GM18951 (cell line): ENCODE data around the gene ZFC3H1.
A peak's percentile ranks its signal among the peaks of the same experiment; 100 is the strongest.
"Not testable (repeated sequence)": the region's sequence is repeated elsewhere in the genome, so short reads cannot be mapped to it uniquely, and the experiment has no call there.

Experiments
- POLR2A ChIP-seq: IDR thresholded peaks from 4 replicates; pipeline ENCODE4 v1.6.1; 2011; ENCODE audit warnings: mild to moderate bottlenecking; ENCODE audit not compliant: insufficient read length, insufficient read depth; ENCODE audit errors: extremely low read depth
- in situ Hi-C: fragments of 300-500 bp; cut with MboI; formaldehyde crosslinking; loops from one replicate; pipeline ENCODE4 v1.12.0; 2022; ENCODE audit warnings: low sequenced_read_pairs, mixed read lengths, inconsistent platforms; ENCODE audit not compliant: unreplicated experiment

The ZFC3H1 gene

DNA sequence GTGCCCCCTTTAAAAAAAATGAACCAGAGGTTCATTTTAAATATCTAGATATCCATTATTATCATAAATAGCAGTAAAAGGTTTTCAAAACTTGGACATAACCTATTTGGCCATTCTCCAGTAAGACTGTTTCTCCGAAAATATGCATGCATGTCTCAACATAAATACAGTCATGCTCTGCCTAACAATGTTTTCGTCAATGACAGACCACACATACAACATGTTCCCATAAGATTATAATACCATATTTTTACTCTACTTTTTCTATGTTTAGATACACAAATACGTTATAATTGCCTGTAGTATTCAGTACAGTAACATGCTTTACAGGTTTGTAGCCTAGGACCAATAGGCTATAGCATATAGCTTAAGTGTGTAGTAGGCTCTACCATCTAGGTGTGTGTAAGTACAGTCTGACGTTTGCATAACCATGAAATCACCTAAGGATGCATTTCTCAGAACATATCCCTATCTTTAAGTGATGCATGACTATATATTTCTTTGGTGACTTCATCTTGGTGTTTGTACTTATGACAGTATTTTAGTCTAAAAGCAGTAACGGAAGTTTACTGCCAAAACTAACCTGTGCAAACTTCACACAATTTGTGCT is 25.4 kb upstream of the ZFC3H1 start:
- TF ChIP-seq POLR2A, result no peak
- in situ Hi-C loops, result no loop called here

DNA sequence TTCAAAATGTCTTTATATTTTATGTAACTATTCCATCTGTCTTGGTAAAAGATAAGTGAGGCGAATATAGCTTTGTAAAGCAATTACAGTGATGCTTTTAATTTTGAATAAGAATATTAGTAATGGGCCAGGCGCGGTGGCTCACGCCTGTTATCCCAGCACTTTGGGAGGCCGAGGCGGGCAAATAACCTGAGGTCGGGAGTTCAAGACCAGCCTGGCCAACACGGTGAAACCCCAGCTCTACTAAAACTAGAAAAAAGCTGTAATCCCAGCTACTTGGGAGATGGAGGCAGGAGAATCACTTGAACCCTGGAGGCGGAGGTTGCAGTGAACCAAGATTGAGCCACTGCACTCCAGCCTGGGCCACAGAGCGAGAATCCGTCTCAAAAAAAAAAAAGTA is 23.5 kb upstream of the ZFC3H1 start:
- in situ Hi-C loops, result not testable (repeated sequence)

DNA sequence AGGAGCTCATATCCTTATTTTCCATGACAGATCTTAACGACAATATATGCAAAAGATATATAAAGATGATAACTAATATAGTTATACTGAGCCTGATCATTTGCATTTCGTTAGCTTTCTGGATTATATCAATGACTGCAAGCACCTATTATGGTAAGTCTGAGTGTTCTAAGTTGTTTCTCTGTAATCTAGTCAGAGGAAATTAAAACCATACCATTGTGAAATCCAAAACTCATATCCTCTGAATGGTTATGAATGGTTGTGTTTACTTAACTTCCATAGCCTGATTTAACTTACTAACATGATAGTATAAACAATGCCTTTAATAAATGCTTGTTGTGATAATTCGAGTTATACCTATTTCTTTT is 23.0 kb upstream of the ZFC3H1 start:
- TF ChIP-seq POLR2A, result no peak
- in situ Hi-C loops, result no loop called here

DNA sequence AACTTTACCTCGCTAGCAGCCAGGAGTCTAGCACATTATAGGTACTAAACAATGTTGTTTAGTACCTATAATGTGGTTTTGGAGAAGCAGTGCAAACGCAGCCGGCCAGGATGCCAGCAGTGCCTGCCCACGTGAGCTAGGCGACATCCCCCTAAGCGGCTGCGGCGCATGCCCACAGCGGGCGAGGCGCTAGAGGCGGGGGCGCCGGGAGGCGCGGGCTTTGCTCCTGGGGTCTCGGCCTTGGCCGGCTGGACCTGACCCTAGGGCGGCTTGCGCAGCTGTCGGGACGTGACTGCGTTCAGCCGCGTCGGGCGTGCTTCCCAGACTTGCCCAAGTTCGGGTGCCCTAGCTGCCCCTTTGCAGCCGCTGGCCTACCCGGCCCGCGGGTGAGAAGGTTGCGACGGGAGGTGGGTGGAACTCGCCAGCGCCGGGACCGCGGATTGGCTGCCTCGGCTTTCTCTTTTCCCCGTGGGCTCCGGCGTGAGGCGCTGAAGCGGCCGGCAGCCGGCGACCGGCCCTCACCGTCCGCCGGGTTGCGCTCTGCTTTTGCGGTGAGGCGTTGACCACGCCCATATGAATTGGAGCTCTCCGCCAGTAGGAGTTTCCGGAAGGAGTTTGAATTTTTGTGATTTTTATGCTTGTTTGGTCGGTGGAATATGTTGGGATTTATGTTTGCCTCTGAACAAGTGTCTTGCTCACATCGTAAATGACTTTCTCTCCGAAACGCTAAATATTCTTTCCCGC is 22.4 kb upstream of the ZFC3H1 start, which contains the start of gene TMEM19:
Gene TMEM19, plus strand, starts transcription at position 169 of the 744 bp plus-strand sequence. CDS start 599 bp downstream, outside the sequence.
- in situ Hi-C loops, result no loop called here
- peak; percentile 89 for TF ChIP-seq POLR2A

DNA sequence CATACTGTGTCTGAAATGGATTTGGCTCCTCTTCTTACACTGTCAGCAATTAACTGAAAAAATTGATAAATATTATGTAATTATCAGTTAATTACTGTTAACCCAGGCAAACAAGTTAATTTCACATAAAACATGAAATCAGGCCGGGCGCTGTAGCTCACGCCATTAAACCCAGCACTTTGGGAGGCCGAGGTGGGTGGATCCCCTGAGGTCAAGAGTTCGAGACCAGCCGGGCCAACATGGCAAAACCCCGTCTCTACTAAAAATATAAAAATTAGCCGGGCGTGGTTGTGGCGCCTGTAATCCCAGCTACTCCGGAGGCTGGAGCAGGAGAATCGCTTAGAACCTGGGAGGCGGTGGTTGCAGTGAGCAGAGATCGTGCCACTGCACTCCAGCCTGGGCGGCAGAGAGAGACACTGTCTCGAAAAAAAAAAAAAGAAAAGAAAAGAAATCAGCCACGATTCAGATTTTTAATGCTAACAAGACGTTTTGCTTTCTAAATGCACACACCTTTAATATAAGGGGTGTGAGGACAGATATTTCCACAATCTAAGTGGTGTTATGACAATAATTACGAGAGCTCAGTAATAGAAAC is 21.8 kb upstream of the ZFC3H1 start:
- in situ Hi-C loops, result no loop called here
- no peak for TF ChIP-seq POLR2A

DNA sequence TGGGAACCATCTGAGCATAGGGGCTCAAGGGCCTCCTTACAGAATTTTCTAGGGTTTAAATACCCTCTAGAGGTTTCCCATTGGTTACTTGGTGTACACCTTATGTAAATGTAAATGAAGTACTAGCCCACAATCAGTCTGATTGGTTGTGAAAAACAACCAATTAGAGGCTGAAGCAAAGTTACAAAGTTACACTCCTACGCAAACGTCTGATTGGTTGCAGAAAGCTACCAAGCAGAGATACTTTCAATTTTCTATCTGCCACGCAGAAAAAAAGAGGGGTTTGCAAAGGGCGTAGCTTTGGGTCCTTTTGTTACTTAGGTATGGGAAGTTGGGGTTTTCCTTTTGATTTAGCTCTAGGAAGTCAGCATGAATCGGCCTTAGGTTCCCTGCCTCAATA is 20.4 kb upstream of the ZFC3H1 start:
- in situ Hi-C loops, result no loop called here
- TF ChIP-seq POLR2A, result no peak

DNA sequence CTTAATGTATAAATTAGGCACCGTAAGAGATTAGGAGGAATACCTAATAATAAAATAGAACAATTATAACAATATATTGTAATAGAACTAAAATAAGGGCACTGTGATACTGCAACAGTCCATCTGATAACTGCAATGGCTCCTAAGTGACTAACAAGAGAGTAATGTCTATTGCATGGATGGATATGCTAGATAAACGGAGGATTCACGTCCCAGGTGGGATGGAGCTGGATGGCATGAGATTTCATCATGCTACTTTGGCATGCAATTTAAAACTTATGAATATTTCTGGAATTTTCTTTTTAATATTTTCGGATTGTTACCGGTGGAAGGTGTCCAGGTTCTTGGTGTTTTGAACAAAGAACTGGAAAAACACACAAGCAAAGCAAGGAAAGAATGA is 20.0 kb upstream of the ZFC3H1 start:
- in situ Hi-C loops, result no loop called here
- no peak for TF ChIP-seq POLR2A

DNA sequence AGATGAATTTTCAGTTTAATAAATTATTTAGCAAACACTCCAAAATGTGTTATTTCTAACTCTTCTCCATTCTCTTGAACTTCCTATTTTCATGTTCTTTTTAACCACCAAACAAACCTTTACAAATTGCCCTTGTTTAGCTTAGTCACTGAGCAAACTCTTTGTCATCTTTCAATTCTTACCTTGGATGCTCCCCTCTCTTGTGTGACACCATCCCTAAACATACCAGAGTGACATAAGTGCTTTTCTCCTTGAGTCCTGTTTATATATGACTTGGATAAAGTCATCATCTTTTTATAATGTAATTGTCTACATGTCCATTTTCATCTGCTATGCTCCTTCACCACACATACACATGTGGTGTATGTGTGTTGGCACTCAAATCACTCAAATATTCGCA is 18.8 kb upstream of the ZFC3H1 start:
- in situ Hi-C loops, result no loop called here
- no peak for TF ChIP-seq POLR2A

DNA sequence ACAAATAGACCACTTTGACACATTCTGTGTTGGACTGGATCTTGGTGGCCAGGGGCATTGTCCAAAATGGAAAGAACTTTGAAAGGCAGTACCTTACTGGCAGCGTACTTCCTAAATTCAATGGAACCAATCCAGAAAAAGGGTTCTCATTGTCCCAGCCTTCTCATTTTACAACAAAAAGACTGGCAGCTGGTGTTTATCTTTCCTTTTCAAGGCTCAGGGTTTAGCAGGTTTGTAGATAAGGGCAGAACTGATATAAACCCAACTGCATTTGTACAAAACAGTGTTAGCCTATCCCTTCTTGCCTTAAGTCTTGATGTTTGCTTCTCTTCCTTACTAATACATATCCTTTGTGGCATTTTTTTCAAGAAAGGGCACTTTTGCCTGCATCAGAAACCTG is 8.2 kb upstream of the ZFC3H1 start:
- no peak for TF ChIP-seq POLR2A
- in situ Hi-C loops, result no loop called here

DNA sequence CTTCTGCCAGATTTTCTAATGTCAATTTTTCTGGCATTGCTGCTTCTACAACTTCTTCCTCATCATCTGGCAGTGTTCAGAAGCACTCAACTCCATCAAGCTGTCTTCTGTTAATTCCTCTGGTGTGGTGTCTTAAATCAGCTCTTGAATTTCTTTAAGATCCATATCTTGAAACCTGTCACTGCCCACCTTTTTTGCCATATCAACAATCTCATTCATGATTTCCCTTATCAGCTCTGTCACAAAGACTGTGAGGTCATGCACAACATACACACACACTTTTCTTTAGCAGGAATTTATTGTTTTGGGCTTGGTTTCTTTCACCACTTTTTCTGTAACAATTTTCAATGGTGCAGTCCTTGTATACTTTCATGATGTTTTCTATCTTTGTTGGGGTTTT is 7.7 kb upstream of the ZFC3H1 start:
- TF ChIP-seq POLR2A, result no peak
- in situ Hi-C loops, result no loop called here

DNA sequence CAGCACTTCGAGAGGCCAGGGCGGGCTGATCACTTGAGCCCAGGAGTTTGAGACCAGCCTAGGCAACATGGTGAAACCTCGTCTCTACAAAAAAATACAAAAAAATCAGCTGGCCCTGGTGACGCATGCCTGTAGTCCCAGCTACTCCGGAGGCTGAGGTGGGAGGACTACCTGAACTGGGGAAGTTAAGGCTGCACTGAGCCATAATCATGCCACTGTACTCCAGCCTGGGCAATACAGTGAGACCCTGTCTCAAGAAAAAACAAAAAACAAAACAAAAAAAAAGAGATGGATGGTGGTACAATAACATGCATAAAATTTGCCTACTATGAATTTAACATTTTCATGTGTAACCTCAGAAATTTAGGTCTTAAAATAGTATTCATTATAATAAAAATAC is 2.6 kb upstream of the ZFC3H1 start:
- no peak for TF ChIP-seq POLR2A
- in situ Hi-C loops, result no loop called here

DNA sequence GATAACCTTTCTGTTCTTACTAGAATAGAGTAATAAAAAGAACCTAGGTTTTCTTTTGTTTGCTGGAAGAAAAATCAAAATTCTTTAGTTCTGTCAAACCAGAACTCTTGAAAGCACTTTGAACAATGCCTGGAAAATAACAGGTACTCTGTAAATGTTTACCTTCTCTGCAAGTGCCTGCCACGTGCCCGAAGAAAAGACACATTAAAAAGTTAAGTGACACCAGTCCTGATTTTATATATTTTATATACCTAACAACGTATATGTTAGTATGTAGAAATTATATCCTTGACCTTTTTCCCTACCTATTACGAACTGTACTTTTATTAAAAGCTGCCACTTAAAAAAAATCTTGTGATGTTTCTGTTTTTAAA is 1.4 kb upstream of the ZFC3H1 start:
- no peak for TF ChIP-seq POLR2A
- in situ Hi-C loops, result no loop called here

DNA sequence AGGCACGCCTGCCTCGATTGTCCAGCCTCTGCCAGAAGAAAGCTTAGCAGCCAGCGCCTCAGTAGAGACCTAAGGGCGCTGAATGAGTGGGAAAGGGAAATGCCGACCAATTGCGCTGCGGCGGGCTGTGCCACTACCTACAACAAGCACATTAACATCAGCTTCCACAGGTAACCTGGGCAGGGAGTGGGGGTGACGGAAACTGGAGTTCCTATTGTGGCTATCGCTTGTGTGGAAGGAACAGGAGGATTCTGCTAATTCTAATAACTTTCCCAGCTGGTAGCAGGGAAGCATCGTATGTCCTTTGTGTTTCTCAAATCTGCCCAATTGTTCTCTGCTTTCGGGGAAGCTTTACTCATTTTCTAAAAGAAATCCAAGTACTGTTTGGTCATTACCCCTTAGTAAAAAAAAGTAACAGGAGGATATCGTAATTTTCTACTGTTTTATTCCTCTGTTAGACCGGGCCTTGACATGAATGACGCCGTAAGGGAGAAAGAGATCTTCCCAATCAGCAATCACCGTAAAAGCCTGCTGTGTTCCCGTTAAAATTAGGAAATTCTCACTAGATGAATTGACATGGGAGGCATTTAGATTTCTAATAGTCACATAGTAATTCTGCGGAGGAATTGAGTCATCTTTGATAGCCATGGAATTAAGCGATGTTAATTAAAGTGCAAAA is 902 bp upstream of the ZFC3H1 start:
- in situ Hi-C loops, result no loop called here
- peak; percentile 20 for TF ChIP-seq POLR2A

DNA sequence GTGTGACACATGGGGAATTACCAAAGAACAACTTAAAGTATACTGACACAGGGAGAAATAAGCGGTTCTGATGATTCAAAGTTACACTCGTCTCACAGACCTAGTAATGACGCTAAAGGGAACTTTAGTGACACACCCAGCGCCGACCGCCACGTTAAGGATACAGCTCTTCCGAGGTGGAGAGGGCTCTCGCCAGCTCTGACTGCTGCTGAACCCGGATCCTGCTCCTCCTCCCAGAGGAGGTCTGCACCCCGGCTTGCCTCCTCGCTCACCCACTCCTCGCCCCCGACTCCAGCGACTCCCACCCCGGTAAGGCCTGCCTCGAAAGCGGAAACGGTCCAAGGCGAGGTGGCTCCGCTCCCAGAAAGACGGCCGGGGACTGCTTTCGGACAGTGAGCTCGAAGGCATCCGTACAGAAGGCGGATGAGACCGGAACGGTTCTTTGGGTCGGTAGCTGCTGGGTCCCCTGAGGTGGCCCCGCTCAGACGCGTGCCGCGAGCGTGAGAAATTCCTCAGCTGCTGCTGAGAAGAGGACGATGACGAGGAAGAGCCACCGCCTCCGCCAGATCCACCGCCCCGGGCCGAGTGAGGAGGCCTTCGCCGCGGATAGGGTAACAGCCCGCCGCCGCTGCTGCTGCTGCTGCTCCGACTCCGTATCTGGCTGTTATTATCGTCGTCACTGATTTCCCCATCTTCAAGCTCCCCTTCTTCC is 643 bp downstream of the ZFC3H1 start:
- TF ChIP-seq POLR2A, result peak; percentile 30
- in situ Hi-C loops, result no loop called here
